CD4-positive, alpha-beta T cell treated with Interleukin-4 for 1 hour (primary cell): Measurements from ENCODE around the gene APOLD1.
A peak's percentile ranks its signal among the peaks of the same experiment; 100 is the strongest.
"Not testable (repeated sequence)": the region's sequence is repeated elsewhere in the genome, so short reads cannot be mapped to it uniquely, and the experiment has no call there.

ENCODE experiments used
- DNase-seq, 2 donors: peaks; one replicate each; pipeline ENCODE4 v3.0.0-alpha.2; 2020 to 2022

The APOLD1 gene

DNA sequence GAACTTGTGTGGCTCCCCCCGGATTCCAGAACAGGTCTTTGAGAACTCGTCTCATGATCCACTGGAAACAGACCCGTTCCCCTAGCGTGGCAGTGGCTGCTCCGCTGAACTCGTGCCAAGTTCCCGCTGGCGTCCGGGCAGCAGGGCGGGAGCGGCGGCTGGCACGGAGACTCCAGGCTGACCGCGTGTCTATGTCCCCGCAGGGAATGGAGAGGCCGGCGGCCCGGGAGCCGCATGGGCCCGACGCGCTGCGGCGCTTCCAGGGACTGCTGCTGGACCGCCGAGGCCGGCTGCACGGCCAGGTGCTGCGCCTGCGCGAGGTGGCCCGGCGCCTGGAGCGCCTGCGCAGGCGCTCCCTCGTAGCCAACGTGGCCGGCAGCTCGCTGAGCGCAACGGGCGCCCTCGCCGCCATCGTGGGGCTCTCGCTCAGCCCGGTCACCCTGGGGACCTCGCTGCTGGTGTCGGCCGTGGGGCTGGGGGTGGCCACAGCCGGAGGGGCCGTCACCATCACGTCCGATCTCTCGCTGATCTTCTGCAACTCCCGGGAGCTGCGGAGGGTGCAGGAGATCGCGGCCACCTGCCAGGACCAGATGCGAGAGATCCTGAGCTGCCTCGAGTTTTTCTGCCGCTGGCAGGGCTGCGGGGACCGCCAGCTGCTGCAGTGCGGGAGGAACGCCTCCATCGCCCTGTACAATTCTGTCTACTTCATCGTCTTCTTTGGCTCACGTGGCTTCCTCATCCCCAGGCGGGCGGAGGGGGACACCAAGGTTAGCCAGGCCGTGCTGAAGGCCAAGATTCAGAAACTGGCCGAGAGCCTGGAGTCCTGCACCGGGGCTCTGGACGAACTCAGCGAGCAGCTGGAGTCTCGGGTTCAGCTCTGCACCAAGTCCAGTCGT is 1.5 kb downstream of the APOLD1 start:
- DNase-seq = peak; percentile 79

DNA sequence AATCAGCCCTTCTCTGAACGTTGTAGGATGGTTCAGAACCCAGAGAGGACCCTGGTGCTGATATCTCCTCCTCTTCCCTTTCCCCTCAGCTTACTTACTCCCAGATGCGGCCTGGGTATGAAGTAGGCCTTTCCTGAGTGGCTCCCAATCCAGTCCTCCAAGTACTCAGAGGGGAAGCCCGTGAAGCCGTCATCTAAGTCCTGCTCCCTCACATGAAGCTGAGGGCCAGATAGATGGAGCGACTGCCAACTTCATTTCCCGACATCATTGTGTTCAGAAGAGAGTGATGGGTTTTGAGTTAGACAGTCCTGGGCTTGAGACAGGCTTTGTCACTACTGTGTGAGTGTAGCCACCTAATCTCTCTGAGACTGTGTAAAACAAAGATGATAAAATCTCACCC is 2.7 kb downstream of the APOLD1 start:
- no peak for DNase-seq

DNA sequence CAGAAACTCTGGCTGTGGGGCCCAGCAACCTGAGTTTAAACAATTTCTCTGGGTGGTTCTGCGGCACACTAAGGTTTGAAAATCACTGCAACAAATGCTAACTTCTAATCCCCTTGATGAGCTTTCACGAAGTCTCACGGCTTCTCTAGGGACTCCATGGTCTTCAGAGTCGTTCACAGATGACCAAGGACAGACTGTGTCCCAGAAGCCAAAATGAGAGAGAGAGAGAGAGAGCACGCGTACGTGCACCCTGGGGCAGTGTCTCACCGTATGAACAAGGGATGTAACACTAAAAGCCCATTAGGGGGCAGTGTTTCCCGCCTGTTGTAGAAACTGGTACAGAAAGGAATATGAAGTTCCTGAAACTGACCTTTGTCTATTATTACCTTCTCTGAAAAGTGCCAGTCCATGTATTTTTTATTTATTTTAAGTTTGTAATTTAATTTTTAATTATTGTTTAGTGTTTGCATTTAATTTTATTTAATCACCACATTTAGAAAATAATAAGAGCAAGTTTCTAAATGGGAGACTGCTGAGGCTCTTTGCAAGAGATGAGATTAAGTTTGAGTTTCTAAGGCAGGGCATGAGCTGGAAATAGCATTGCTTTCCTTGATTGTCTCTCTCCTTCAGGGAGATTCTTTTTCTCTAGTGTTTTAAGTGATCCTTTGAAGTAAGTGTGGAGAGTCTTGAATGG is 3.4 kb downstream of the APOLD1 start:
- DNase-seq = peak; percentile 80 to 81

DNA sequence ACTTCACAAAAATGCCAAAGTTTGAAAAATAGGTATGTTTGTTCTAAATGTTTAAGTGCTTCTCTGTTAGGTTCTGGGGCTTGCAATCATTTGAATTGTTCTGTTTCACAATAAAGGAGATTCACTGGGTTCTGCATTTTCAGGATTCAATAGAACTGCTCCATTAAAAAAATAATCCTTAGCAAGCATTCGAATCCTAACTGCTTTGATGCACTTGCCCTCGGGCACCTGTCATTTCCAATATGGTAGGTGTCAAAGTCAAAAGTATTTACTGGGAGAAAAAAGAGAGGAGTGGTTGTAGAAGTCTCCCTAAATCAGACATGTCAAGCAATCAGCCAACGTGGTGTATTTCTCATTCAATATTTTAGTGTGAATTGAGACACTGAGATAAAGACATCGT is 5.5 kb downstream of the APOLD1 start:
- no peak for DNase-seq

DNA sequence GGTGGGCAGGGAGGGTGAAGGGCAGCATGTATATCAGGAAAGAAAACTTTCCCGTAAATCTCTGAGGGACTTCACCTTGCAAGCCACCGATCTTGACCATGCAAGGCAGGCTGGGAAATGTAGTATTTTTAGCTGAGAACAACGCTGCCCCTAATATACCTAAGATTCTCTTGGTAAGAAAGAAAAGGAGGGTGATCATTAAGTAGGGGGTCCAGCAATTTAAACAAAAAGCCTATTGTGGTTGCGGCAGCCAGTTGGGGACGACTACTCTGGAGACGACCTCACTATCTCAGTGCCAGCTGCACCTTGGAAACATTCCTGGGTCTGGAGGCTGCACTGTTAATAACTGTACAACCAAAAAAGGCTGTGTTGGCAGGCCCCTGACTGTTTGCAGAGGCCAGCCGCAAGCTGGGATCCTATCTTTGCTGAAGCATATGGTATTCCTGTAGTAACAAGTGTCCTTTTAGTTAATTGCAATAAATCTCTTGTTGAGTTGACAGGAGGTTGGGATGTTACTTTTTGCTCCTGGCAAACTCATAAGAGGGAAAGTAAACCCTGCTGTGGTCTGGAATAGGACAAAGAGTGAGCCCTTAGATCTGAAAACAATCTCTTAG is 6.4 kb downstream of the APOLD1 start:
- no peak for DNase-seq

DNA sequence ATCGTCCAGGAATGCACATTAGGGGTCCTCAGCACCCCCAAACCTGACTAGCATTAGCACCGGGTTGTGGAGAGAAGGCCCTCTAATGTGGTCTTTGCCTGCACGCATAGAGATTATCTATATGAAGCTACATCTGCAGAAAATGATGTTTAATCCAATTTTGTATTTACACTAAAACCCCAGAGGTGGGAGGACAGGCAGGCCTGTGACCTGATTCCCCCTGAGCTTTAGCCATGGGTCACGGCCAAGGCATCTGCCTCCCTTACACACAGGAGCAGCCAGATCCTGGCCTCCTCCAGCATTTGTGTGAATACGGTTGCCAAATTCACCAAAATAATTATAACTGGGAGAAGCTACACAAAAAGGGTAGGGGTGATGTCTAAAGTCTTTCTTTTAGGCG is 7.0 kb downstream of the APOLD1 start:
- DNase-seq = no peak

DNA sequence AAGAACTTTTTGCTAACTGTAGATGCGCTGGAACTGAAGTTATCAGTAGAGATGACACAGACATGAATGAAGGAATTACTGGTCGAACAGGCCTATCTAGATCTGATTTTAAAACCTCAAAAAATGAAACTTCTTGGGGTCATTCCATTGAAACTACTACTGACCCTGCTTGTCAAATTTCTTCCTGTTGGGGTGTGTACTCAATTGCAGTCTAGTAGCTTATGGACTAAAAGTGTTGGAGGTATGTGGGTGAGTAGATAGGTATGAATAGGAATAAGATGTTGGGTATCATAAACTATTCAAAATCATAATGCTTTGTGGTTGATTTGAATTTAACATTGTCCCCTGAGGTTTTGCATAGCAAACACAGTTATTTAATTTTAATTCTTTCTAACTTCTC is 9.2 kb downstream of the APOLD1 start:
- no peak for DNase-seq

DNA sequence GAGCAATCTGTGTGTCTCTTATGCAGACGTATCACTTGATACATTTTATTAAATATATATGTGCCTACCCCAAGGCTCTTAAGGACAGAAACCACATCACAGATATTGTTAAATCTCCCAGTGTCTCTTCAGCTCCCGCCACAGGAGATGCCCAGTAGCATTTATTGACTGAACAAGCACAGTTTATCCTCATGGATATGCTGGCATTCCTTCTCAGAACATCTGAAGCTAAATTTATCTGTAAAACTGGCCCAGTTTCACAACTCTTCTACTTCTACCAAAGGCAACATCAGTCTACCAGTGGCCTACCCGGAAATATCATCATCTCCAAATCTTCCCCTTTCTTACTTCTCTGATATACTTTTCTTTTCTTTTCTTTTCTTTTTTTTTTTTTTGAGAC is 10.7 kb downstream of the APOLD1 start:
- no peak for DNase-seq

DNA sequence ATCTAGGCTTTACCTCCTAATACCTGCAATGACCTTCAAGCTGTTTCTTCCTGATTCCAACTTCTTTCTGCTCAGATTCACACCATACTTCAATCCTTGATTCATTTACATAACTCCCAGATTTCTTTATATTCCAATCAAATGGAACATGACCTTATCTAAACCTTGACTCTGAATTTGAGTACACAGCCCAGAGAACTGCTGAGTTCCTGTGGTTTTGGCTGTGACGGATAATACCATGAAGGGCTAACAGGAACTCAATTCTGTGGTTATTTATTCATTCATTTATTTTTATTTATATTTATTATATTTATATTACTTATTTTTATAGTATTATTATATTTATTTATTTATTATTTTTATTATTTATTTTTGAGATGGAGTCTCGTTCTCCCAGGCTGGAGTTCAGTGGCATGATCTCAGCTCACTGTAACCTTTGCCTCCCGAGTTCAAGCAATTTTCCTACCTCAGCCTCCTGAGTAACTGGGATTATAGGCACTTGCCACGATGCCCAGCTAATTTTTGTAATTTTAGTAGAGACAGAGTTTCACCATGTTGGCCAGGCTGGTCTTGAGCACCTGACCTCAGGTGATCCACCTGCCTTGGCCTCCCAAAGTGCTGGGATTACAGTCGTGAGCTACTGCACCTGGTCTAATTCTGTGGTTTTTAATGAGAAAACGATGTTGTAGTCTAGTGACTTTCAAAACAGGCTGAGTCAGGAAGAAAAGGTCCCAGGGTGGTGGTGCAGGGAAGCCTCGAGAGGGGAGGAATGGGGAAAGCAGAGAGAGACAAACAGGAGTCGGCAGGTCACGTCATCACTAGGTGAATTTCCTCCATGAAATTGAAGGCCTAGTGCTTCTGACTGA is 11.7 kb downstream of the APOLD1 start:
- no peak for DNase-seq

DNA sequence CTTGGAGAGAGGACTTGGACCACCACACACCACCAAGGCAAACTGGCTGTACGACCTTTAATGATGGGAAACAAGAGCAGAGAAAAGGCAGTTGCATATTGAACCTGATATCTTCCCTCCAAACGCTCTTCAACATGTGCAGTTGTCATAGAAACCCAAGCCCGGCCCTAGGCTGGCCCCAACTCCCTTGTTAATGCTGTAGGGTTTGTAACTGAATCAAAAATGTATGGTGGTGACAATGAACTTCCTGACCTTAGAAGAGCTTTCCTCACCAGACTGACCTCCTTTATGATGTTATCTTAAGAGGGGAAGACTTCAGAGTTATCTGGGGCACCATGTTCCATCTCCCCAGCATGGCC is 12.3 kb downstream of the APOLD1 start:
- no peak for DNase-seq

DNA sequence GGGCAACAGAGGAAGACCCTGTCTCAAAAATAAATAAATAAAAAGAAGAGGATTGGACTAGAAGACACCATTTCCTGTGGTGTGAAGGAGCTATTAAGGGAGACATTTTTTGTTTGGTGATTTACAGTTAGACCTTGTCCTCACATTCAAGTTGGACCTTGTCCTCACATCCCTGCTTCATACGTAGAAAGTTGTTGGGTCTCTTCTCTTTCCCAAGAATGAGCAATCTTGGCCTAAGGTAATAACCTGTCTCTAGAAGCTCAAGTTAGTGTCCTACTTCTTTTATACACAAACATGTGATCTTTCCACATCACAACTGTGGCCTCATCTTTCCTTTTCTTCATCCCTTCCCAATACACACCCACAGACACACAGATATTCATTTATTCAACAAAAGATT is 13.0 kb downstream of the APOLD1 start:
- DNase-seq = no peak

DNA sequence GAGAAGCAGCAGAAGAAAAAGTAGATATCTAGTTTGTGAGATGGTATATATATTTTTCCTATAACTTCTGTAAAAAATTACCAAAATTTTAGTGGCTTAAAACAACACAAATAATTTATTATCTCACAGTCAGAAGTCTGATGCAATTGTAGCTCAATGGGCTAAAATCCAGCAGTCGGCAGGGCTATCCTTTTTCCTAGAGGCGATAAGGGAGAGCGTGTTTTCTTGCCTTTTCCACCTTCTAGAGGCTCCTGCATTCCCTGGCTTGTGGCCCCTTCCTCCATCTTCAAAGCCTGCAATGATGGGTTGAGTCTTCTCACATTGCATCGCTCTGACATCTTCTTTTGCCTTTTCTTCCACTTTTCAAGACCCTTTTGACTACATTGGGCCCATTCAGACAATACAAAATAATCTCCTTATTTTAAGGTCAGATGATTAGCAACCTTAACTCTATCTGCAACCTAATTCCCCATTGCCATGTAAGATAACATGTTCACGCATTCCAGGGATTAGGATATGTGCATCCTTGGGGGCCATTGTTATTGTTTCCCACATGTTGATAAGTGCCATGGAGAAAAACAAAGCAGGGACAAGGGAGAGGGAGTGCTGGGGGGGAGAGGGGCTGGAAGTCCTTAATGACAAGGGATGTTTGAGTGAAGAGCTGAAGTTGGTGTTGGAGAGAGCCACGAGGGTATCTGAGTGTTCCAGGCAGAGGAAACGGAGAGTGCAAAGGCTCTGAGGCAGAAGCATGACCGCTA is 13.9 kb downstream of the APOLD1 start:
- DNase-seq = no peak

DNA sequence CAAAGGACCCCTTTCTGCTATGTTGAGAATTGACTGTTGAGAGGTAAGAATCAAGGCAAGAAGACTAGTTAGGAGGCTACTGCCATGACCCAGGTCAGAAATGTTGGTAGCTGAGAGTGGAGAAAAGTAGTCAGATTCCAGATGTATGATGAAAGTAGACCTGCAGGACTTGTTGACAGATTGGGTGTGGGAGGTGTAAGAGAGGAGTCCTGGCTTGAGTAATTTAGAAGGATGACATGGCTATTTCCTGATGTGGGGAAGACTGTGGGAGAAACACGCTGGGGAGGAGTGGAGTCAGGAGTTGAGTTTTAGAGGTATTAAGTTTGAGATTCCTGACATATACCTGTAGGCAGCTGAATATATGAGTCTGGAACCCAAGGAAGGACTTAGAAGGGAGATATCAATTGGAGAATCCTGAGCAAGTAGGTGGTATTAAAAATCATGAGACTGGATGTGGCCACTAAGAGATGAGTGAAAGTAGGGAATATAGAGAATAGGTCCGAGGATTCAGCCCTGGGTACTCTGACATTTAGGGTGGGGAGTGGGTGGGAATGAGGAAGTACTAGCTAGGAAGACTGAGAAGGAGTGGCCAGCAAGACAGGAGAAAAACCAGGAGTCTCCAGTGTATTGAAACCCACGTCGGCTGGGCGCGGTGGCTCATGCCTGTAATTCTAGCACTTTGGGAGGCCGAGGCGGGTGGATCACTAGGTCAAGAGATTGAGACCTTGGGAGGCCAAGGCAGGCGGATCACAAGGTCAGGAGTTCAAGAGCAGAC is 15.1 kb downstream of the APOLD1 start:
- no peak for DNase-seq

DNA sequence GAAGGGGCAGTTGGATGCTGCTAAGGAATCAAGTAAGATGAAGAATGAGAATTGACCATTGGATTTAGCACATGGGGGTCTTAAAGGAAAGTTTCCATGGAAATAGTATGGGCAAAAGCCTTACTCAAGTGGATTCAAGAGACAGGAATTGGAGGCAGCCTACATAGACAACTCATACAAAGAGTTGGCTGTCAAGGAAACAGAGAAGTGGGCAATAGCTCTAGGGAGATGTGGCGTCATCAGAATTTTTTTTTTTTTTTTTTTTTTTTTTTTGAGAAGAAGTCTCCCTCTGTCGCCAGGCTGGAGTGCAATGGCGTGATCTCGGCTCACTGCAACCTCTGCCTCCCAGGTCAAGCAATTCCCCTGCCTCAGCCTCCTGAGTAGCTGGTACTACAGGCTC is 16.2 kb downstream of the APOLD1 start:
- DNase-seq = not testable (repeated sequence)

DNA sequence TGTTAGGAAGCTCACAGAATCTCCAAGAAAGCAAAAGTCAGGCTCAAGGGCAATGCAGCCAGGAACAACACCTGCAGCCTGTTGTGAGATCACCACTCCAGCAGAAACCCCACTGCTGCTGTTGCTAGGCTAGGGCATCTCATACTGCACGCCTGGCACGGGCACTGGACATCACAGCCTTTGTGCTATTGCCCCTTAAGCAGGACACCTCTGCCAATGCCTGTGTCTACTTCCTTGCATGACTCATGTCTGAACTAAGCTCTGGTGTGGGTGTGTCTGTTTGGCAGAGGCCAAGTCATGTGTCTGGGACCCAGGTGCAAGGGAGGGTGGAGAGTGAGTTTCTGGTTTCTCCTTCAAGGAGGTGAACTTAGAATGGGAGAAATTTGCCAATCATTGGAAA is 17.7 kb downstream of the APOLD1 start:
- peak; percentile 38 to 45 for DNase-seq

DNA sequence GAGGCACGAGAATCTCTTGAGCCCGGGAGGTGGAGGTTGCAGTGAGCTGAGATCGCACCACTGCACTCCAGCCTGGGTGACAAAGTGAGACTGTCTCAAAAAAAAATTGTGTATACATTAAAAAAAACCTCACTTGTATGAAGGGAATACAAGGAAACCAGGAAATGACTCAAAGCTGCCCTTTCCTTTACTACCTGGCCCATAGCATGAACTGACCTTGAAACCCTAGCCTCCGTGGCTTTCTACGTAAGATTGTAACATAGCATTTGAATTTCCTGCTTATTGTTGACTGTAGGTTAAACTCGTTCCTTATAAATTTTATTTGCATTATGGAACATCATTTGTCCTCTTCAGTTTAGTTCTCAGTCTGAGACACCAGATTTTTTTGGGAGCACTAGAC is 18.6 kb downstream of the APOLD1 start:
- DNase-seq = no peak

DNA sequence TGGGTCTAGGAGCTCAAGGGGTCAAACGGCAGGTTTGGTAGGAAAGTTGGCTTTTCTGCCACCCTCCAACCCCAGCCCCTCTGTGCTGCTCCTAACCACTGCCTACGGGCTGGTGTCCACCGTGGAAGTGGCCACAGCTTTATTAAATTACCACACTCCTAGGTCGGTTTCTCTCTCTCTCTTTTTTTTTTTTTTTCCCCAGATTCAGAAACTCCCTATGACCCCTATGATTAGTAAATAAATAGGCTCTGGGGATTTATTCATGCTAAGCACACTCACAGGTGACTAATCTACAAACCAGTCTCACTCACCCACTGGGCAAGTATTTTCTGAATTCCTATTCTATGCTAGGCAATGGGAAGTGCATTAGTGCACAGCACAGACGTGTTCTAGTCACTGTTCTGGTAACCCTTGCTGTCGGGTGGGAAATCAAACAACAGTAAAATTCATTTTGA is 19.0 kb downstream of the APOLD1 start:
- no peak for DNase-seq

DNA sequence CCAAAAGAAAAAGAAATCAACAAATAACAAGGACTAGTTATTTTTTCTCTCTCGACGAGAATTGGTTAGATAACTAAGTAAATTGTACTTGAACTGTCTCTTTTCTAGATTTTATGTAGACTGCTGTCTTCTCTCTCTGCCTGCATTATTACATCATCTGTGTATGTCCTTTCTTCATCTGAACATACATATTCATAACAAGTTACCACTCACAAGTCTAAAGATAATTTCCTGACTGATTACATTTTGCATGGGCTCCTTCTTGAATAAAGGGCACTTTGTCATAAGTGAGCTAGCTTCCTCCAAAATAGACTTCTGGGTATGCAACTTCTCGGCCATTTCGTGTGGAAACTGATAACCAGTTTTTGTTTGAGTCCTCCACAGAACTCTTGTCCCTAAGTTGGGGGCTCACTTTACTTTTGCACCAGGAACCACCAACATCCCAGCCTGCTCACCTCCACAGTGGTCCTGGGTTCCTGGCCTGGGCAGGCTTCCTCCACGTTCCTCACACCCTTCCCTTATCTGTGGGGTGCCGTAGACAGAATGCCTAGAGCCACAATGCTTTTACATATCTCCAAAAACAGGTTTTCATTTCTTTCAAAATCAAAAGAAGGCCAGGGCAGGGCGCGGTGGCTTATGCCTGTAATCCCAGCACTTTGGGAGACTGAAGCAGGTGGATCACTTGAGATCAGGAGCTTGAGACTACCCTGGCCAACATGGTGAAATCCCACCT is 21.5 kb downstream of the APOLD1 start:
- DNase-seq = no peak

DNA sequence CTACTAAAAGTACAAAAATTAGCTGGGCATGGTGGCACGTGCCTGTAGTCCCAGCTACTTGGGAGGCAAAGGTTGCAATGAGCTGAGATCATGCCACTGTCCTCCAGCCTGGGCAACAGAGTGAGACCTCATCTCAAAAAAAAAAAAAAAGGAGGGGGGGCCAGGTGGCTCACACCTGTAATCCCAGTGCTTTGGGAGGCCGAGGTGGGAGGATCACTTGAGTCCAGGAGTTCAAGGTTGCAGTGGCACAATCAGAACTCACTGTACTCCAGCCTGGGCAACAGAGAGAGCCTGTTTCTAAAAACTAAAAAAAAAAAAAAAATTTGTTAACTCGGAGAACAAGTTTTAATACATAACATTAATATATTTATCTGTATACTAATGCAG is 22.1 kb downstream of the APOLD1 start:
- DNase-seq = not testable (repeated sequence)

DNA sequence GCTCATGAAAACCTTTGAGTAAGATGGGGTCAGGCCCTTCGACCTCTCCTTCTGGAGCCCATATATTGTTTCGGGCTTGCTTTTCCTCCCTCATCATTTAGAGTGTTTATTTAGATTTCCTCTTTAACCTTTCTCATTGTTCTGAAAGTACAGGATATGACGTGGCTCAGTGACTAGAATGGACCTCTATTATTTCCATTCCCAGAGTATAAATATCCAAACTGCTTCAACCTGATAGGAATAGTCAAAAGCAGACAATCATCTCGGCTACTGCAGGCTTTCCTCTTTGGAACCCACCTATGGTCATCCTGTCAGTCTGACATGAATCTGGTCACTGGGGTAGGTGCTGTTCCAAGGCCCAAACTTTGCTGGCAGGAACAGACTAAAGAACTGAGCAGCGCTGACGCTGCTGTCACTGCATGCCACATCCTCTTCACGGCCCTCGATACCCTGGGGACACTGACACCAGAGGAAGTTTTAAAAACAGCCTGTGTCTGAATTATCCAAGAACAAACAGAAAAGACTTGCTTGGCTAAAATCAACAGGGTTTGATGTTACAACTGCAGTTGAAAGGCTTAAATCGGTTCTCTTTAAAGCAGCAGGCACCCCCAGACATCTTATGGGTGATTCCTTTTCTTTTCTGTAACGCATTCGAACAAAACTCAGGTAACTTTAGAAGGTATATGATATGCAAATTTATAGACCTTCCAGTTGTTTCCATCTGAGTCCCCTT is 22.7 kb downstream of the APOLD1 start:
- peak; percentile 78 to 82 for DNase-seq
